ENCODE results near the gene THSD1. TPM values are rescaled to one million over a fixed set of nuclear protein-coding genes. Genes with fewer than 3 reads are reported as not detected.
"Not testable (repeated sequence)": the region's sequence is repeated elsewhere in the genome, so short reads cannot be mapped to it uniquely, and the experiment has no call there.

THSD1 gene
- total RNA-seq, 1 donor from 2014 or later: 4.8 TPM

DNA sequence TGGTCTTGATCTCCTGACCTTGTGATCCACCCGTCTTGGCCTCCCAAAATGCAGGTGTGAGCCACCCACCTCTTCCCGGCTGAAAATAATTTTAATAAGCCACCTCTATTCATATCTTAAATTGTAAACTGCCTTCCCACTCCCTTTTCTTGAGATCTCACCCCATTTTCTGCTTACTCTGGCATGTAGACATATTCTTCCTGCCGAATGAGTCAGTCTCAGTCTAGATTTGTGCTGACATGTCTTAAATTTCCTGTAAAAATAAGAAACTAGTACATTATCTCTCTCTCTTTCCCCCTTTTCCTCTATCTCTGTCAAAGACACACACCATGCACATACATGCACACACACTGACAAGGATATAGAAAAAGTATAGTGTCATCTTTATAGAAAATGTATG, 60.9 kb downstream of the THSD1 start:
- TF ChIP-seq, protein P1, sequence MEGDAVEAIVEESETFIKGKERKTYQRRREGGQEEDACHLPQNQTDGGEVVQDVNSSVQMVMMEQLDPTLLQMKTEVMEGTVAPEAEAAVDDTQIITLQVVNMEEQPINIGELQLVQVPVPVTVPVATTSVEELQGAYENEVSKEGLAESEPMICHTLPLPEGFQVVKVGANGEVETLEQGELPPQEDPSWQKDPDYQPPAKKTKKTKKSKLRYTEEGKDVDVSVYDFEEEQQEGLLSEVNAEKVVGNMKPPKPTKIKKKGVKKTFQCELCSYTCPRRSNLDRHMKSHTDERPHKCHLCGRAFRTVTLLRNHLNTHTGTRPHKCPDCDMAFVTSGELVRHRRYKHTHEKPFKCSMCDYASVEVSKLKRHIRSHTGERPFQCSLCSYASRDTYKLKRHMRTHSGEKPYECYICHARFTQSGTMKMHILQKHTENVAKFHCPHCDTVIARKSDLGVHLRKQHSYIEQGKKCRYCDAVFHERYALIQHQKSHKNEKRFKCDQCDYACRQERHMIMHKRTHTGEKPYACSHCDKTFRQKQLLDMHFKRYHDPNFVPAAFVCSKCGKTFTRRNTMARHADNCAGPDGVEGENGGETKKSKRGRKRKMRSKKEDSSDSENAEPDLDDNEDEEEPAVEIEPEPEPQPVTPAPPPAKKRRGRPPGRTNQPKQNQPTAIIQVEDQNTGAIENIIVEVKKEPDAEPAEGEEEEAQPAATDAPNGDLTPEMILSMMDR (IDR thresholded peaks at IDR 0.05; ENCODE audit: insufficient read depth, low read length, poor library complexity, severe bottlenecking): no peak
- no peaks in the 10 kb centered on the region for H3K27me3 ChIP-seq (ENCODE audit: control insufficient read depth, insufficient read depth, low read length)
- no peak overlapping the region for H3K4me3 ChIP-seq (ENCODE audit: low read depth, low read length)
- H3K36me3 ChIP-seq (ENCODE audit: control insufficient read depth, insufficient read depth, low read length): no peaks in the 10 kb centered on the region
- no peak for DNase-seq (ENCODE audit: low read depth)

DNA sequence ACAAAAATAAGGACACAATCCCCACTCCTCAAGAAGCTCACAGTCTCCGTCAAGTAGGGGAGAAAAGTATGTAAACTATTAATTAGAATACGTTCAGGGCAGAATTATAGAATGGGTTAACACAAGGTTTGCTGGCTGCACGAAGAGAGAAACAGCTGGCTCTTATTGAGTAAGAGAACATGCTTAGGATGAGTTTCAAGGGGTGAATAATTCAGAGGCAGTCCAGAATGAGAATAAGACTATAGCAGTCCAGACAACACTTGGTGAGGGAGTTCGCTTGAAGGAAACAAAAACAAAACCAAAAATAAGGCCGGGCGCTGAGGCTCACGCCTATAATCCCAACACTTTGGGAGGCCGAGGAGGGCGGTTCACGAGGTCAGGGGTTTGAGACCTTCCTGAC, 61.9 kb downstream of the THSD1 start:
- Histone ChIP-seq H3K27me3 (ENCODE audit: control insufficient read depth, insufficient read depth, low read length) (no peaks in the 10 kb centered on the region), H3K36me3 (ENCODE audit: control insufficient read depth, insufficient read depth, low read length) (no peaks in the 10 kb centered on the region), H3K4me3 (ENCODE audit: low read depth, low read length) (no peak overlapping the region)
- TF ChIP-seq, protein P1 (IDR thresholded peaks at IDR 0.05; ENCODE audit: insufficient read depth, low read length, poor library complexity, severe bottlenecking): no peak
- no peak for DNase-seq (ENCODE audit: low read depth)

- H3K4me3 ChIP-seq (ENCODE audit: low read depth, low read length); H3K27me3 ChIP-seq (ENCODE audit: control insufficient read depth, insufficient read depth, low read length); H3K36me3 ChIP-seq (ENCODE audit: control insufficient read depth, insufficient read depth, low read length); DNase-seq (ENCODE audit: low read depth): not testable (repeated sequence)
Observed at GRCh38 chr13:52342203-52342602, 63.8 kb downstream of the THSD1 start.

DNA sequence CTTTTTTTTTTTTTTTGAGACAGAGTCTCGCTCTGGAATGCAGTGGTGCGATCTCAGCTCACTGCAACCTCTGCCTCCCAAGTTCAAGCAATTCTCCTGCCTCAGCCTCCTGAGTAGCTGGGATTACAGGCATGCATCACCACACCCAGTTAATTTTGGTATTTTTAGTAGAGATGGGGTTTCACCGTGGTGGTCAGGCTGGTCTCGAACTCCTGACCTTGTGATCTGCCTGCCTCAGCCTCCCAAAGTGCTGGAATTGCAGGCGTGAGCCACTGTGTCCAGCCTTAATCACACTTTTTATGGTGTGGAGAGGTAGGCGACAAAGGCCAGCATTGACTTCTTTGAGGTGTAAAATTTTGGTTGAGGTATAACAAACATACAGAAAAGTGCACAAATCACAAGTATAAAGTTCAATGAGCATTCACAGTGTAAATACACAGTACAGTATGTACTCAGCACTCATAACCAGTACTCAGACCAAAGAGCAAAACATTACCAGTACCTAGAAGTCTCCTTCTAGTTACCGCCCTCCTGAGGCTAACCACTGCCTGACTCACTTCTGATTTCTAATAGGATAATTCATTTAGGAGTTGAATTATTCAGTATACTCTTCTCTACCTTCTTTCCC, 68.0 kb downstream of the THSD1 start:
- not testable (repeated sequence) for H3K27me3 ChIP-seq (ENCODE audit: control insufficient read depth, insufficient read depth, low read length); H3K36me3 ChIP-seq (ENCODE audit: control insufficient read depth, insufficient read depth, low read length); DNase-seq (ENCODE audit: low read depth); H3K4me3 ChIP-seq (ENCODE audit: low read depth, low read length)

GRCh38 chr13:52334107-52334506, 71.9 kb downstream of the THSD1 start:
- H3K36me3 ChIP-seq (ENCODE audit: control insufficient read depth, insufficient read depth, low read length); H3K4me3 ChIP-seq (ENCODE audit: low read depth, low read length); DNase-seq (ENCODE audit: low read depth); H3K27me3 ChIP-seq (ENCODE audit: control insufficient read depth, insufficient read depth, low read length): not testable (repeated sequence)

DNA sequence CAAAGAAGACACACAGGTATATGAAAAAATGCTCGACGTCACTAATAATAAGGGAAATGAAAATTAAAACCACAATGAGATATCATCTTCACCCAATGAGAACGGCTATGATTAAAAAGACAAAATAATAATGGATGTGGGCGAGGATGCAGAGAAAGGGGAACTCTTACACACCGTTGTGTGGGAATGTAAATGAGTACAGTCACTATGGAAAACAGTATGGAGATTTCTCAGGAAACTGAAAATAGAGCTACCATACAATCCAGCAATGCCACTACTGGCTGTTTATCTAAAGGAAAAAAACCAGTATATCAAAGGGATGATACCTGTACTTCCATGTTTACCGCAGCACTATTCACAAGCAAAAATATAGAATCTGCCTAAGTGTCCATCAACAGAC, 74.1 kb downstream of the THSD1 start:
- not testable (repeated sequence) for H3K4me3 ChIP-seq (ENCODE audit: low read depth, low read length); H3K27me3 ChIP-seq (ENCODE audit: control insufficient read depth, insufficient read depth, low read length); H3K36me3 ChIP-seq (ENCODE audit: control insufficient read depth, insufficient read depth, low read length); DNase-seq (ENCODE audit: low read depth)

Other genes starting within 250 kb of the THSD1 start
- 9.4 and 9.9 TPM in 2 replicates for gene NEK3, start 246.6 kb downstream of the THSD1 start, total RNA-seq
- gene VPS36, start 44.5 kb upstream of the THSD1 start, total RNA-seq: 26.6 and 31.5 TPM in 2 replicates
- gene CKAP2, start 49.3 kb upstream of the THSD1 start, total RNA-seq: 18.8 and 21.9 TPM in 2 replicates
- gene HNRNPA1L2, start 236.3 kb upstream of the THSD1 start, total RNA-seq: 4.0 and 7.2 TPM in 2 replicates
- gene SUGT1, start 246.7 kb upstream of the THSD1 start, total RNA-seq: 44.6 and 49.8 TPM in 2 replicates